Osteoblast (primary cell): ENCODE results near the gene TTLL9. TPM values are rescaled to one million over a fixed set of nuclear protein-coding genes. Genes with fewer than 3 reads are reported as not detected.

Source experiments
- DNase-seq: peaks from one replicate; pipeline ENCODE4 v3.0.0; 2011; ENCODE audit warnings: low spot score, mixed read lengths; ENCODE audit not compliant: insufficient read length; ENCODE audit errors: missing footprints
- H2AFZ ChIP-seq: 2 replicates; pipeline ENCODE4 v1.6.0; 2011; ENCODE audit warnings: mild to moderate bottlenecking, low read length
- H3K27ac ChIP-seq: 2 replicates; pipeline ENCODE4 v1.5.1; 2011; ENCODE audit warnings: mild to moderate bottlenecking, low read depth, low read length, moderate library complexity
- H3K27me3 ChIP-seq: 2 replicates; pipeline ENCODE4 v1.6.0; 2012; ENCODE audit warnings: mild to moderate bottlenecking, control low read depth, inconsistent platforms, low read length, moderate library complexity; ENCODE audit not compliant: insufficient read depth
- H3K36me3 ChIP-seq: 2 replicates; pipeline ENCODE4 v1.5.1; 2011; ENCODE audit warnings: mild to moderate bottlenecking, low read length, control low read depth, moderate library complexity; ENCODE audit not compliant: insufficient read depth
- H3K4me1 ChIP-seq: 2 replicates; pipeline ENCODE4 v1.5.1; 2011; ENCODE audit warnings: mild to moderate bottlenecking, low read length, control low read depth, moderate library complexity; ENCODE audit not compliant: insufficient read depth
- H3K4me2 ChIP-seq: 2 replicates; pipeline ENCODE4 v1.6.0; 2011; ENCODE audit warnings: mild to moderate bottlenecking, low read length; ENCODE audit not compliant: insufficient read depth
- H3K4me3 ChIP-seq: fragments of 200-600 bp; sonication (generic); 3 replicates; pipeline ENCODE4 v1.5.1; 2012; ENCODE audit warnings: mild to moderate bottlenecking, low read length, inconsistent platforms; ENCODE audit not compliant: insufficient read depth
- H3K79me2 ChIP-seq: 2 replicates; pipeline ENCODE4 v1.6.0; 2012; ENCODE audit warnings: mild to moderate bottlenecking, low read length, control low read depth, inconsistent platforms; ENCODE audit not compliant: insufficient read depth
- H3K9me3 ChIP-seq: 2 replicates; pipeline ENCODE4 v1.5.1; 2011; ENCODE audit warnings: low read depth, low read length, control low read depth
- H4K20me1 ChIP-seq: 2 replicates; pipeline ENCODE4 v1.6.0; 2012; ENCODE audit warnings: mild to moderate bottlenecking, low read length, control low read depth; ENCODE audit not compliant: insufficient read depth
- total RNA-seq: library from RNA; depleted of rRNA; stranded (reverse); fragments of >200 nt; gene quantifications from 2 replicates; pipeline ENCODE4 v1.2.3, GENCODE V29; 2012
- TF ChIP-seq, protein P1 (sequence below): IDR thresholded peaks from 2 replicates; pipeline ENCODE4 v1.5.1; 2011; ENCODE audit warnings: mild to moderate bottlenecking, low read depth, low read length, moderate library complexity; ENCODE audit errors: extremely low read depth

TTLL9 gene
- total RNA-seq, 1 donor: 0.72 TPM

DNA sequence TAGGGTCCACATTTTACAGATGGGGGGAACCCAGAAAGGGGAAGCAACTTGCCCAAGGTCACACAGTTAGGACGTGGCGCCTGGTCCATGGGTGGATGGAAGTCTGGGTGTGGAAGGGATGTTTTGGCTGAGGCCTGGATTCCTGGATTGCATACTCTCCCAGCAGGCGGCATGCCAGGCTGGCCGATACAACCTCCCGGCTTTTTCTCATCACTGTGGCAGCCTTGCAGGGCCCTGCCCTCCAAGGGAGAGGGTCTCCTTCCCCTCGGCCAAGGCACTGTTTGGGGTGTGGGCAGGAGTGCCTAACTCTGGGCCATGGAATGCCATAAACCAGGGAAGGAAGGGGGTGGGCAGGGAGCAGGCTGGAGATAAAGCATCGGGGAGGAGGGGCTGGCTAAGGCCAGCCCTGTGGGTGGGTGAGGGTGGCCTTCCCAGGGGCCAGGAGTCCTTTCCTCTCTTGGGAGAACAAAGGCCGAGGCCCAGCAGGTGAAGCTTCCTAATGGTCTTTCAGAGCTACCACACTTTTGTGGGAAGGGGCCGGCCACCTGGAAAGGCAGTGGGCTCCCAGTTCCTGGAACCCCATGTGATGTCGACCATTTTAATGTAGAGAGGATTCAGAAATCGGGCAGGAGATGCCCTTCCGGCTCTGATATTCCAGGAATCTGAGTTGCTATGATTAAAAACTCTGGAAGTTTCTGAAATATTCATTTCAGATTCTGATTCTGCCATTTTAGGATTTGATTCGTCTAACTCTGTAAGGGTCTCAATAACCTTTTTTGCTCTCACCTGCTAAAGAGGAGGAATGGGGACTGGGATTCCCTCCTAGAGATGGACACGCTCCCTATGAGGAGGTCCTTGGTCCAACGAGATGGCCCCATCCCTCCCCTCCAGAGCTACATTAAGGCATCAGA lies 29.3 kb upstream of the TTLL9 start:
- Histone ChIP-seq H3K4me3 (no peak overlapping the region), H3K27ac (peak overlapping the region; percentile 93)

DNA sequence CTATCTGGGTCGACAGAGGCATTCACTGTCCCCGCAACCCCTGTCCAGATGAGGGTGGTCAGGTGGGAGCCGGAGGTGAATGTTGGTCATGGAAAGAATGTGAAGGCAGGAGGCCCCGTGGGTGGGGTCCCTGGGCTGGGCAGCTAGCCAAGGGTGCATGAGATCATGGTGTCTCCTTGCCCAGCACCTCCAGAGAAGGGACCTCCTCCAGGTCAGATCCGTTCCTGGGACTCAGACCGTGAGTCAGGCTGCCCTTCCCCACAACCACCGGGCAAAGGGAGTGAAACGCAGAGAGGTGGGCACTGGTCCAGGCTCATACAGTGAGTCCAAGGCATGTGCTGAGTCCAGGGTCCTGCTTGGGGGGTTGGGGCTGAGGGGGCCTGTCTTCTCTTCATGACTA lies 28.5 kb upstream of the TTLL9 start:
- Histone ChIP-seq H3K4me2 (peak overlapping the region; percentile 74), H3K4me1 (peaks cover 68% of the 10 kb centered on the region)

More for the DNA sequence above, 29.3 kb upstream of the TTLL9 start:
- no peaks in the 10 kb centered on the region for H3K79me2 ChIP-seq
- H3K9me3 ChIP-seq: no peaks in the 10 kb centered on the region
- no peaks in the 10 kb centered on the region for H3K36me3 ChIP-seq
- H3K4me1 ChIP-seq: peaks cover 75% of the 10 kb centered on the region
- peak; percentile 64 for DNase-seq
- TF ChIP-seq, protein P1, sequence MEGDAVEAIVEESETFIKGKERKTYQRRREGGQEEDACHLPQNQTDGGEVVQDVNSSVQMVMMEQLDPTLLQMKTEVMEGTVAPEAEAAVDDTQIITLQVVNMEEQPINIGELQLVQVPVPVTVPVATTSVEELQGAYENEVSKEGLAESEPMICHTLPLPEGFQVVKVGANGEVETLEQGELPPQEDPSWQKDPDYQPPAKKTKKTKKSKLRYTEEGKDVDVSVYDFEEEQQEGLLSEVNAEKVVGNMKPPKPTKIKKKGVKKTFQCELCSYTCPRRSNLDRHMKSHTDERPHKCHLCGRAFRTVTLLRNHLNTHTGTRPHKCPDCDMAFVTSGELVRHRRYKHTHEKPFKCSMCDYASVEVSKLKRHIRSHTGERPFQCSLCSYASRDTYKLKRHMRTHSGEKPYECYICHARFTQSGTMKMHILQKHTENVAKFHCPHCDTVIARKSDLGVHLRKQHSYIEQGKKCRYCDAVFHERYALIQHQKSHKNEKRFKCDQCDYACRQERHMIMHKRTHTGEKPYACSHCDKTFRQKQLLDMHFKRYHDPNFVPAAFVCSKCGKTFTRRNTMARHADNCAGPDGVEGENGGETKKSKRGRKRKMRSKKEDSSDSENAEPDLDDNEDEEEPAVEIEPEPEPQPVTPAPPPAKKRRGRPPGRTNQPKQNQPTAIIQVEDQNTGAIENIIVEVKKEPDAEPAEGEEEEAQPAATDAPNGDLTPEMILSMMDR: no peak
- no peak overlapping the region for H3K4me2 ChIP-seq
- no peak overlapping the region for H2AFZ ChIP-seq
- H3K27me3 ChIP-seq: no peaks in the 10 kb centered on the region
- peaks cover 9% of the 10 kb centered on the region for H4K20me1 ChIP-seq

DNA sequence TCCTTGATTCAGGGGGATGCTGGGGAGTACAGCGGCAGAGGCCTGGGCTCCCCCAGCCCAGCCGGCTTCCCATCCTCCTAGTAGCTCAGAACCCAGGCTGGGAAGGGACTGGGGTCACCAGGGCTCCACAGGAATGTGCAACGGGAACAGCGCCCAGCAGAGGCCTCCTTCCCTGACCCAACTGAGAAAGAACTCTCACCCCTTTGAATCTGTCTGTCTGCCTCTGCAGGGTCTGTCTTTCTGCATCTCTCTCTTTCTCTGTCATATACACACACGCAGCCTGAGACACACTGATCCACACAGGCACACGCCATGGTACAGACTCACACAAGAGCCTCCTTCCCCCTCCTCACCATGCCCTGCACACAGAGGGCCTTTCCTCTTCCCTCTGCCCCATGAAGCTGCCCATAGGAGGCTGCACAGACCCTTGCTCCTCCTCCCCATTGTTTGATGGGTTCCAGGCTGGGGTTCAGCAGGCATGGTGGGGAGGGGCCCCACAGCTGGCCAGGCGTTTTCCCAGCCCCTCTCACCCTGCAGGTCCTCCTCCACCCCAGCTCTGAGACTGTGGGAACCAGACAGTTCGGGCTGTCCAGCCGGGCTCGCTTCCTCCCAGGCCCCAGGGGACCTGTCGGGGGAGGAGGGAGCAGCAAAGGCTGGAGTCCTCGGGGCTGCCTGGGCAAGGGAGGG lies 27.8 kb upstream of the TTLL9 start:
- Histone ChIP-seq H4K20me1 (peaks cover 4% of the 10 kb centered on the region), H3K27ac (peak overlapping the region; percentile 93), H3K4me1 (peaks cover 61% of the 10 kb centered on the region), H3K27me3 (peaks cover 7% of the 10 kb centered on the region), H3K36me3 (no peaks in the 10 kb centered on the region), H3K4me3 (peak overlapping the region; percentile 46), H3K79me2 (no peaks in the 10 kb centered on the region), H2AFZ (no peak overlapping the region), H3K4me2 (peak overlapping the region; percentile 74), H3K9me3 (no peaks in the 10 kb centered on the region)
- TF ChIP-seq, protein P1: no peak
- DNase-seq: peak; percentile 97

More for the DNA sequence above, 28.5 kb upstream of the TTLL9 start:
- peak overlapping the region; percentile 93 for H3K27ac ChIP-seq
- H3K4me3 ChIP-seq: peak overlapping the region; percentile 46
- no peaks in the 10 kb centered on the region for H3K36me3 ChIP-seq
- peaks cover 8% of the 10 kb centered on the region for H4K20me1 ChIP-seq
- no peak overlapping the region for H2AFZ ChIP-seq
- H3K27me3 ChIP-seq: peaks cover 1% of the 10 kb centered on the region
- peak; percentile 94 for DNase-seq
- no peaks in the 10 kb centered on the region for H3K9me3 ChIP-seq
- TF ChIP-seq, protein P1: no peak
- H3K79me2 ChIP-seq: no peaks in the 10 kb centered on the region

DNA sequence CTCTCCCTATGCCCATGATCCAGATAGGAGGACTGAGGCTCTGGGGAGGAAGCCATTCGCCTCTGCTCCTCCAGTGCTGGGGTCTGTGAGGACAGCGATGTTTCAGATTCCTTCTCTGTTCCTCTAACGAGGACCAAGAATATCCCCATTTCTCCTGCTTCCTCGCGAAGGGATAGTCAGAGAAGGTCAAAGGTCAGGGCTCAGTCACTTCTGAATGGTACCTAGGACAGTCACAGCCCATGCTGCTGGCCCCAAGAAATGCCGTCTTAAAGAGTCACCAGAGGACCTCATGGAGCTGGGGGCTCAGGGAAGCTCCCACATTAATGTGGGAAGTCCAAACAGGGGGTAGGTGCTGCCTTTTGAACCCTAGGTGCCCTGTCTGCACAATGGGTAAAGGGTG lies 27.1 kb upstream of the TTLL9 start:
- Histone ChIP-seq H3K79me2 (no peaks in the 10 kb centered on the region), H4K20me1 (peaks cover 4% of the 10 kb centered on the region), H3K4me3 (no peak overlapping the region), H3K4me2 (peak overlapping the region; percentile 74), H2AFZ (no peak overlapping the region), H3K27ac (peak overlapping the region; percentile 93), H3K4me1 (peaks cover 54% of the 10 kb centered on the region), H3K9me3 (no peaks in the 10 kb centered on the region), H3K36me3 (no peaks in the 10 kb centered on the region), H3K27me3 (peaks cover 11% of the 10 kb centered on the region)
- no peak for DNase-seq
- TF ChIP-seq, protein P1: no peak
